ENCODE measurements around the gene XRCC4. TPM values are rescaled to one million over a fixed set of nuclear protein-coding genes. Genes with fewer than 3 reads are reported as not detected.

Gene XRCC4
- total RNA-seq, 1 donor from 2014 or later = not detected

DNA sequence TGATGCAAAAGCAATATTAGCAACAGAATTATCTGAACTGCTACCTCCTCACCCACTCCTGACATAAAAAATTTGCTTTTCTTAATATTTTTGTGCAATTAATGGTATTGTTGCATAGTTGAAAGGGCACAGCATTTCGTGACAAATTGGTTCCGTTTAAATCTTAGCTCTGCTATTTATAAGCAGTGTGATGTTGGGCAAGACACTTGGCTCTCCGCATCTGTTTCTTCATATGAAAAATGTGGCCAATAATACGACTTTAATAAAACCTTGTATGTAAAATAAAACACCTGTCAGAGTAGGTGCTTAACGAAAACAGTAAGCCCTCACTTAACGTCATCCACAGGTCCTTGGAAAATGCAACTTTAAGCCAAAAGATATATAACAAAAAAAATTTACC lies 4.4 kb upstream of the XRCC4 start:
- no peak for DNase-seq (ENCODE audit: low spot score in 2 of 2)
- TF ChIP-seq, protein P1, sequence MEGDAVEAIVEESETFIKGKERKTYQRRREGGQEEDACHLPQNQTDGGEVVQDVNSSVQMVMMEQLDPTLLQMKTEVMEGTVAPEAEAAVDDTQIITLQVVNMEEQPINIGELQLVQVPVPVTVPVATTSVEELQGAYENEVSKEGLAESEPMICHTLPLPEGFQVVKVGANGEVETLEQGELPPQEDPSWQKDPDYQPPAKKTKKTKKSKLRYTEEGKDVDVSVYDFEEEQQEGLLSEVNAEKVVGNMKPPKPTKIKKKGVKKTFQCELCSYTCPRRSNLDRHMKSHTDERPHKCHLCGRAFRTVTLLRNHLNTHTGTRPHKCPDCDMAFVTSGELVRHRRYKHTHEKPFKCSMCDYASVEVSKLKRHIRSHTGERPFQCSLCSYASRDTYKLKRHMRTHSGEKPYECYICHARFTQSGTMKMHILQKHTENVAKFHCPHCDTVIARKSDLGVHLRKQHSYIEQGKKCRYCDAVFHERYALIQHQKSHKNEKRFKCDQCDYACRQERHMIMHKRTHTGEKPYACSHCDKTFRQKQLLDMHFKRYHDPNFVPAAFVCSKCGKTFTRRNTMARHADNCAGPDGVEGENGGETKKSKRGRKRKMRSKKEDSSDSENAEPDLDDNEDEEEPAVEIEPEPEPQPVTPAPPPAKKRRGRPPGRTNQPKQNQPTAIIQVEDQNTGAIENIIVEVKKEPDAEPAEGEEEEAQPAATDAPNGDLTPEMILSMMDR (IDR thresholded peaks at IDR 0.05) = no peak
- H3K9me3 ChIP-seq = no peaks in the 10 kb centered on the region
- H3K4me1 ChIP-seq = peaks cover 0 to 10% of the 10 kb centered on the region in 2 donors
- no peaks in the 10 kb centered on the region for H3K27me3 ChIP-seq
- H3K36me3 ChIP-seq = no peaks in the 10 kb centered on the region
- intact Hi-C loops (cut with DNase I) = no loop called here
- H3K27ac ChIP-seq = no peak overlapping the region
- no peak overlapping the region for H3K4me3 ChIP-seq

- no peaks in the 10 kb centered on the region for H3K27me3 ChIP-seq
- H3K9me3 ChIP-seq = no peaks in the 10 kb centered on the region
- H3K27ac ChIP-seq = peak overlapping the region; percentile 75 to 89
- peaks cover 0 to 17% of the 10 kb centered on the region in 2 donors for H3K4me1 ChIP-seq
- no peaks in the 10 kb centered on the region for H3K36me3 ChIP-seq
- intact Hi-C loops (cut with DNase I) = loop anchor here (1.0 to 5.0 kb wide), 5 partner anchors 19 to 726 kb away; no protein-coding TSS in a partner anchor
- peak overlapping the region; percentile 86 to 94 for H3K4me3 ChIP-seq
- DNase-seq (ENCODE audit: low spot score in 2 of 2) = peak in 1 of 2 donors; percentile 65
- TF ChIP-seq, protein P1 (IDR thresholded peaks at IDR 0.05) = no peak
Observed at GRCh38 chr5:83077662-83078261, 415 bp downstream of the XRCC4 start.

DNA sequence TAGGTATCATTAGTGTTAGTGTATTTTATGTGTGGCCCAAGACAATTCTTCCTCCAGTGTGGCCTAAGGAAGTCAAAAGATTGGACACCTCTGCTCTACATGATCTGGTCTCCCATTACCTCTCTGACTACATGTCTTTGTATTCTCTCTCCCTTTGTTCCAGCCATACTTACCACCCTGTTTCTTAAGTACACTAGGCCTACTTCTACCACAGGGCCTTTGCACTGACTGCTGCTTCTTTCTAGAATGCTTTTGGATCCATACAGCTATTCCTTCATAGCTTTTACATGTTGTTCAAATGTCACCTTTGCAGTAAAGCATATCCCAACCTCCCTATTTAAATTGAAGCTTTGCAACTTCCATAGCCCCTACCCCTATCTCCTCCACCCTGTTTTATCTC lies 5.4 kb downstream of the XRCC4 start:
- no peak overlapping the region for H3K4me3 ChIP-seq
- intact Hi-C loops (cut with DNase I) = no loop called here
- H3K4me1 ChIP-seq = peaks cover 0 to 8% of the 10 kb centered on the region in 2 donors
- TF ChIP-seq, protein P1 (IDR thresholded peaks at IDR 0.05) = no peak
- H3K36me3 ChIP-seq = no peaks in the 10 kb centered on the region
- H3K9me3 ChIP-seq = no peaks in the 10 kb centered on the region
- no peaks in the 10 kb centered on the region for H3K27me3 ChIP-seq
- DNase-seq (ENCODE audit: low spot score in 2 of 2) = no peak
- no peak overlapping the region for H3K27ac ChIP-seq

- Histone ChIP-seq H3K36me3 (no peaks in the 10 kb centered on the region), H3K27me3 (no peaks in the 10 kb centered on the region), H3K4me3 (no peak overlapping the region), H3K4me1 (no peaks in the 10 kb centered on the region), H3K27ac (no peak overlapping the region), H3K9me3 (no peaks in the 10 kb centered on the region)
- TF ChIP-seq, protein P1 (IDR thresholded peaks at IDR 0.05) = no peak
- intact Hi-C loops (cut with DNase I) = no loop called here
- no peak for DNase-seq (ENCODE audit: low spot score in 2 of 2)
Observed at GRCh38 chr5:83084336-83084735, 7.0 kb downstream of the XRCC4 start.

GRCh38 chr5:83085106-83085505 lies 7.8 kb downstream of the XRCC4 start:
- no peaks in the 10 kb centered on the region for H3K27me3 ChIP-seq
- H3K36me3 ChIP-seq = no peaks in the 10 kb centered on the region
- H3K9me3 ChIP-seq = no peaks in the 10 kb centered on the region
- DNase-seq (ENCODE audit: low spot score in 2 of 2) = no peak
- no peaks in the 10 kb centered on the region for H3K4me1 ChIP-seq
- intact Hi-C loops (cut with DNase I) = no loop called here
- H3K27ac ChIP-seq = no peak overlapping the region
- TF ChIP-seq, protein P1 (IDR thresholded peaks at IDR 0.05) = no peak
- no peak overlapping the region for H3K4me3 ChIP-seq
